Kidney (tissue), 14 donors: ENCODE results near the gene FRMD4A. TPM values are rescaled to one million over a fixed set of nuclear protein-coding genes. Genes with fewer than 3 reads are reported as not detected.

ENCODE experiments used
- DNase-seq, 5 donors: peaks; one replicate each; pipeline ENCODE4 v3.0.0-alpha.2; 2013 to 2020
- FAIRE-seq: peaks from 2 replicates; lab custom pipeline; 2012; peaks lifted over from hg19 to GRCh38; lab: Jason Lieb, UNC
- H3K27ac ChIP-seq, 2 donors: one replicate each; pipeline ENCODE4 v1.7.0; 2013; ENCODE audit warnings: low read depth in 2 of 2, low read length in 2 of 2, inconsistent platforms in 1 of 2
- H3K27me3 ChIP-seq: one replicate; pipeline ENCODE4 v1.7.1; 2013; ENCODE audit warnings: low read length, inconsistent platforms; ENCODE audit not compliant: control insufficient read depth, insufficient read depth
- H3K36me3 ChIP-seq, 3 donors: one replicate each; pipeline versions ENCODE4 v1.7.0 to v1.7.1; 2013; ENCODE audit warnings: low read length in 3 of 3, control low read depth in 1 of 3, inconsistent platforms in 1 of 3; ENCODE audit not compliant: insufficient read depth in 3 of 3, control insufficient read depth in 2 of 3
- H3K4me1 ChIP-seq, 3 donors: one replicate each; pipeline versions ENCODE4 v1.7.0 to v1.7.1; 2013; ENCODE audit warnings: low read length in 3 of 3, inconsistent platforms in 1 of 3, low read depth in 1 of 3; ENCODE audit not compliant: control insufficient read depth in 2 of 3, insufficient read depth in 2 of 3
- H3K4me3 ChIP-seq, 3 donors: one replicate each; pipeline versions ENCODE4 v1.7.0 to v1.8.1; 2013; ENCODE audit warnings: low read length in 3 of 3, control low read depth in 1 of 3, inconsistent platforms in 1 of 3
- H3K9ac ChIP-seq, 3 donors: one replicate each; pipeline versions ENCODE4 v1.7.0 to v1.7.1; 2013; ENCODE audit warnings: low read length in 3 of 3, control low read depth in 1 of 3, inconsistent platforms in 1 of 3
- H3K9me3 ChIP-seq, 3 donors: one replicate each; pipeline versions ENCODE4 v1.7.0 to v1.7.1; 2013; ENCODE audit warnings: low read length in 3 of 3, control low read depth in 1 of 3, inconsistent platforms in 1 of 3; ENCODE audit not compliant: control insufficient read depth in 2 of 3, insufficient read depth in 1 of 3
- intact Hi-C: fragments of 100-400 bp; cut with DNase I; formaldehyde crosslinking; loops from one replicate; pipeline ENCODE4 v1.11.1; 2022
- polyA plus RNA-seq: library from polyadenylated mRNA; stranded (reverse); fragments of 350-450 nt; fragmentation: Illumina TruSeq; extraction: RNeasy Lipid Tissue Mini Kit (QIAGEN cat#74804); gene quantifications from one replicate; pipeline ENCODE4 v1.2.3, GENCODE V29; 2014; ENCODE audit warnings: low read depth, low replicate concordance; ENCODE audit not compliant: insufficient read depth
- total RNA-seq: library from RNA; stranded (reverse); fragmentation: NEBNext Ultra II Directional; extraction: Animal tissue kit (Norgen Biotek cat#: 25700); gene quantifications from one replicate; pipeline ENCODE4 v1.2.1, GENCODE V29; 2021
- TF ChIP-seq, protein P1 (sequence below): IDR thresholded peaks from 3 replicates; pipeline ENCODE4 v1.5.1; 2012; ENCODE audit warnings: mild to moderate bottlenecking, moderate library complexity, borderline replicate concordance; ENCODE audit not compliant: insufficient read depth; ENCODE audit errors: extremely low read depth
- donor health status: control.
- donor health status: control.
- donor health status: control.
- donor health status: control.
- donor health status: control.
- donor health status: DM: yes; HTN: yes; CAD: no.
- donor health status: Normal renal cell carcinoma (clear cell type).

FRMD4A gene
- total and polyA plus RNA-seq, 2 donors from 2014 or later = 16.0 to 68.2 TPM

DNA sequence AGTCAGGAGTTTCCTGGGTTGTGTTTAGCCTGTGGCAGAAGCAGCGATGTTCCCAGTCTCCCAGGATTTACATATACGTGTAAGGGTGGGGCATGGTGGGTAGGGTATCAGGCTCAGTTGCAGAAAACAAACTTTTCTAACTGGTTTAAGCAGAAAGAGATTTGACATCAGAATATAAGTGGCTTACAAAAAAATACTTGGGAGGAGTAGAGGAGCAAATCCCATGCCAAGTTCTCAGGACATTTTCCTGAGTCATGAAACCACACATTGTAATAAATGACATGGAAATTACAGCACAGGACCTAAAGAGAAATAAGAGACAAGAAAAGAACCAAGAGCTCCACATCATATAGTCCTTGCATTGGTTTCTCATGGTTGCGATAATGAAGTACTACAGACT is 26.2 kb upstream of the FRMD4A start:
- Histone ChIP-seq H3K36me3 (no peaks in the 10 kb centered on the region), H3K9me3 (no peaks in the 10 kb centered on the region), H3K4me3 (no peak overlapping the region), H3K27ac (no peak overlapping the region), H3K27me3 (no peaks in the 10 kb centered on the region), H3K9ac (no peak overlapping the region), H3K4me1 (no peaks in the 10 kb centered on the region)
- TF ChIP-seq, protein P1, sequence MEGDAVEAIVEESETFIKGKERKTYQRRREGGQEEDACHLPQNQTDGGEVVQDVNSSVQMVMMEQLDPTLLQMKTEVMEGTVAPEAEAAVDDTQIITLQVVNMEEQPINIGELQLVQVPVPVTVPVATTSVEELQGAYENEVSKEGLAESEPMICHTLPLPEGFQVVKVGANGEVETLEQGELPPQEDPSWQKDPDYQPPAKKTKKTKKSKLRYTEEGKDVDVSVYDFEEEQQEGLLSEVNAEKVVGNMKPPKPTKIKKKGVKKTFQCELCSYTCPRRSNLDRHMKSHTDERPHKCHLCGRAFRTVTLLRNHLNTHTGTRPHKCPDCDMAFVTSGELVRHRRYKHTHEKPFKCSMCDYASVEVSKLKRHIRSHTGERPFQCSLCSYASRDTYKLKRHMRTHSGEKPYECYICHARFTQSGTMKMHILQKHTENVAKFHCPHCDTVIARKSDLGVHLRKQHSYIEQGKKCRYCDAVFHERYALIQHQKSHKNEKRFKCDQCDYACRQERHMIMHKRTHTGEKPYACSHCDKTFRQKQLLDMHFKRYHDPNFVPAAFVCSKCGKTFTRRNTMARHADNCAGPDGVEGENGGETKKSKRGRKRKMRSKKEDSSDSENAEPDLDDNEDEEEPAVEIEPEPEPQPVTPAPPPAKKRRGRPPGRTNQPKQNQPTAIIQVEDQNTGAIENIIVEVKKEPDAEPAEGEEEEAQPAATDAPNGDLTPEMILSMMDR = no peak
- intact Hi-C loops = no loop called here
- no peak for FAIRE-seq
- no peak for DNase-seq

DNA sequence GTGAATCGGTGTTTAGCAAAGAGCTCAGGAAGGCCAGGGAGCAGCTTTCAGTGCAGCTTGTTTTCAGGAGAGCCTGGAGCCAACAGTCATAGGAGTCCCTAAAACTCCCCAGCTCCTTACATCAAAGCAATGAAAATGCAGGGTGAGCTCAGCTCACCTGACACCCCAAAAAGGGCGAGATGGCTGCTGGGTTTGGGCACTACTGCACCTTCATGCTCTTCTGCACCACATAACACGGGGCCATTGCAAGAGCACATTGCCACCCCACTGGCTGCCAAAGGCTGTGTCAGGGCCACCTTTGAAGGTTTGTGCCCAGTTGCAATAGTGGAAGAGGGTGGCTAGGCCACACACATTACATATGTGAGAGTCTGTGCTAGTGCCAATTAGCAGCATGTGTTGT is 25.0 kb upstream of the FRMD4A start:
- TF ChIP-seq, protein P1 = no peak
- FAIRE-seq (no peak), DNase-seq (no peak)
- H3K9me3 ChIP-seq = no peaks in the 10 kb centered on the region
- H3K4me1 ChIP-seq = no peaks in the 10 kb centered on the region
- intact Hi-C loops = no loop called here
- no peak overlapping the region for H3K4me3 ChIP-seq
- H3K27ac ChIP-seq = no peak overlapping the region
- no peaks in the 10 kb centered on the region for H3K36me3 ChIP-seq
- no peaks in the 10 kb centered on the region for H3K27me3 ChIP-seq
- no peak overlapping the region for H3K9ac ChIP-seq

DNA sequence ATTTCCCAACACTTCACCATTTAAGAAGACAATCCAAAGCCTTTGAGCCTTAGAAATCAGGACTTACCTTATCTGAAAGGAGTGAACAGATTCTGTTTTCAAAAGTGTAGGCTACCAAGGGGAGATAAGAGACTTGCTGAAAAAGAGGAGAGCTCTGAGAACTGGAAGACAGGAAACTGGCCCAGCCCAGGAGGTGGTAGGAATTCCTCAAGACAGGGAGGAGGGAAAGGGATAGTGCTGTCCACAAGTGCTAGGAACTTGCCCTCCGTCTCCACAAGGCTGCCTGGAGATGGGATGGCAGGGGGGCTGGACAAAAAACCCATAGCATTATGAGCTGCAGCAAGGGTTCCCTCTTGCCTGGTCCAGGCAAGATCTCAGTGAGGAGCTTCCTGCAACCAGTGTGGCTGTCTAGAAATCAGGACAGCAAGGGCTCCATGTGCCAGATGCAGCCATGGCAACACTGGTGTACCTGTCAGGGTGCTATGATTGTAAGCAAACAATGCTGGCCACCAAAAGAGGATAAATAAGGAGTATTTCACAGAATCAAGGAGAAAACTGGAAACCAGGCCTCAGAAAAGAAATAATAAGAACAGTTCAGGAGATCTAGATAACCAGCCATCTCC is 22.7 kb upstream of the FRMD4A start:
- DNase-seq (no peak), FAIRE-seq (no peak)
- Histone ChIP-seq H3K27ac (no peak overlapping the region), H3K36me3 (no peaks in the 10 kb centered on the region), H3K27me3 (no peaks in the 10 kb centered on the region), H3K9me3 (no peaks in the 10 kb centered on the region), H3K4me1 (no peaks in the 10 kb centered on the region), H3K9ac (no peak overlapping the region), H3K4me3 (no peak overlapping the region)
- intact Hi-C loops = no loop called here
- TF ChIP-seq, protein P1 = no peak

DNA sequence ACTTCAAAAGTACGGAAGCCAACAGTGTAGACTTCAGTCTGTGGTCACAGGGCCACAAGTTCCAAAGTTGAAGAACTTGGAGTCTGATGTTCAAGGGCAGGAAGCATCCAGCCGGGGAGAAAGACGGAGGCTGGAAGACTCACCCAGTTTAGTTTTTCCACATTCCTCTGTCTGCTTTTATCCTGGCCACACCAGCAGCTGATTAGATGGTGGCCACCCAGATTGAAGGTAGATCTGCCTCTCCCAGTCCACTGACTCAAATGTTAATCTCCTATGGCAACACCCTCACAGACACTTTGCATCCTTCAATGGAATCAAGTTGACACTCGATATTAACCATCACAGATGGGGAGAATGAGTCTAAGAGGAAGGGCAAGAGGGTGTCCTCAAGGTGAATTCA is 19.3 kb upstream of the FRMD4A start:
- Histone ChIP-seq H3K4me3 (no peak overlapping the region), H3K27ac (no peak overlapping the region), H3K36me3 (no peaks in the 10 kb centered on the region), H3K9ac (no peak overlapping the region), H3K27me3 (no peaks in the 10 kb centered on the region), H3K4me1 (no peaks in the 10 kb centered on the region), H3K9me3 (no peaks in the 10 kb centered on the region)
- DNase-seq = no peak
- FAIRE-seq = no peak
- intact Hi-C loops = no loop called here
- TF ChIP-seq, protein P1 = no peak
